Liver (tissue), 3 donors: Measurements from ENCODE around the gene ETV6.

Experiments used
- ATF3 ChIP-seq: IDR thresholded peaks from 2 replicates; pipeline ENCODE4 v1.6.1; 2016; ENCODE audit warnings: antibody characterized with exemption
- CTCF ChIP-seq: fragments of 150-350 bp; IDR thresholded peaks from 2 replicates; pipeline ENCODE4 v1.5.1; 2017; ENCODE audit warnings: improper control_type of control experiment, low read depth, low read length; ENCODE audit not compliant: missing input control
- EGR1 ChIP-seq, 2 donors: IDR thresholded peaks; 2 replicates each; pipeline ENCODE4 v1.6.1; 2016 to 2018; ENCODE audit warnings: antibody characterized with exemption in 2 of 2, low read depth in 2 of 2
- GABPA ChIP-seq, 2 donors: IDR thresholded peaks in 1 of 2; conservative IDR thresholded peaks in 1 of 2; 2 replicates each; pipeline ENCODE4 v1.6.1; 2016; ENCODE audit warnings: antibody characterized with exemption in 2 of 2, mild to moderate bottlenecking in 1 of 2, moderate library complexity in 1 of 2
- HNF4A ChIP-seq, 2 donors: conservative IDR thresholded peaks; 2 replicates each; pipeline ENCODE4 v1.6.1; 2016; ENCODE audit warnings: antibody characterized with exemption in 2 of 2, mild to moderate bottlenecking in 2 of 2
- JUND ChIP-seq, 2 donors: IDR thresholded peaks; 2 replicates each; pipeline ENCODE4 v1.6.1; 2016; ENCODE audit warnings: antibody characterized with exemption in 2 of 2
- MAX ChIP-seq: IDR thresholded peaks from 2 replicates; pipeline ENCODE4 v1.6.1; 2016; ENCODE audit warnings: antibody characterized with exemption
- NR2F2 ChIP-seq: IDR thresholded peaks from 2 replicates; pipeline ENCODE4 v1.6.1; 2016; ENCODE audit warnings: antibody characterized with exemption
- RAD21 ChIP-seq, 2 donors: IDR thresholded peaks; 2 replicates each; pipeline ENCODE4 v1.6.1; 2016; ENCODE audit warnings: antibody characterized with exemption in 2 of 2, mild to moderate bottlenecking in 2 of 2
- REST ChIP-seq: IDR thresholded peaks from 2 replicates; pipeline ENCODE4 v1.6.1; 2016; ENCODE audit warnings: antibody characterized with exemption, mild to moderate bottlenecking
- SP1 ChIP-seq: IDR thresholded peaks from 2 replicates; pipeline ENCODE4 v1.6.1; 2018; ENCODE audit warnings: antibody characterized with exemption, mild to moderate bottlenecking
- TAF1 ChIP-seq: conservative IDR thresholded peaks from 2 replicates; pipeline ENCODE4 v1.6.1; 2016; ENCODE audit warnings: antibody characterized with exemption, mild to moderate bottlenecking
- ZBTB33 ChIP-seq: IDR thresholded peaks from 2 replicates; pipeline ENCODE4 v1.6.1; 2016; ENCODE audit warnings: antibody characterized with exemption
- donor health status: healthy.
- donor health status: healthy.

GRCh38 chr12:11600199-11600598 is 49.3 kb upstream of the ETV6 start:
- TF ChIP-seq EGR1 (IDR thresholded peaks at IDR 0.05; ENCODE audit: low read depth in 2 of 2): no peak
- no peak for TF ChIP-seq CTCF
- TF ChIP-seq ZBTB33: no peak
- no peak for TF ChIP-seq TAF1
- TF ChIP-seq JUND (IDR thresholded peaks at IDR 0.05): no peak
- no peak for TF ChIP-seq REST
- TF ChIP-seq HNF4A (conservative IDR thresholded peaks at IDR 0.05): no peak
- TF ChIP-seq RAD21 (IDR thresholded peaks at IDR 0.05): no peak
- TF ChIP-seq GABPA (IDR thresholded peaks at IDR 0.05 in 1 of 2, conservative IDR thresholded peaks at IDR 0.05 in 1 of 2): no peak
- no peak for TF ChIP-seq SP1
- TF ChIP-seq MAX: no peak
- TF ChIP-seq NR2F2: no peak
- no peak for TF ChIP-seq ATF3
